ENCODE measurements around the gene OR2T3.
"Not testable (repeated sequence)": the region's sequence is repeated elsewhere in the genome, so short reads cannot be mapped to it uniquely, and the experiment has no call there.

Gene OR2T3

GRCh38 chr1:248507773-248508172 is 34.6 kb downstream of the OR2T3 start, which contains the start of gene OR2G6:
Gene OR2G6, plus strand, starts transcription at chr1:248508073. Its CDS starts 13,574 bp downstream, at chr1:248521647.
- H3K4me3 ChIP-seq (ENCODE audit: low read depth, low read length); H3K27me3 ChIP-seq (replicated peaks); H3K27ac ChIP-seq; in situ Hi-C loops (cut with HindIII; ENCODE audit: low pct_ligation_motif_present, low sequenced_read_pairs); H3K36me3 ChIP-seq (replicated peaks); DNase-seq: not testable (repeated sequence)

- H3K36me3 ChIP-seq (replicated peaks); H3K27ac ChIP-seq; in situ Hi-C loops (cut with HindIII; ENCODE audit: low pct_ligation_motif_present, low sequenced_read_pairs); H3K27me3 ChIP-seq (replicated peaks); DNase-seq; H3K4me3 ChIP-seq (ENCODE audit: low read depth, low read length): not testable (repeated sequence)
Measured at GRCh38 chr1:248510217-248510616, 37.1 kb downstream of the OR2T3 start.

- Histone ChIP-seq H3K36me3 (replicated peaks) (no peaks in the 10 kb centered on the region), H3K27me3 (replicated peaks) (no peaks in the 10 kb centered on the region), H3K4me3 (ENCODE audit: low read depth, low read length) (no peak overlapping the region), H3K27ac (no peak overlapping the region)
- in situ Hi-C loops (cut with HindIII; ENCODE audit: low pct_ligation_motif_present, low sequenced_read_pairs), result no loop called here
- no peak for DNase-seq
- no peak for TF ChIP-seq CTCF (IDR thresholded peaks at IDR 0.05; ENCODE audit: low read depth, low read length, missing control alignments)
Measured at GRCh38 chr1:248521856-248522255, 48.7 kb downstream of the OR2T3 start.
